Kidney capillary endothelial cell (primary cell): ENCODE data around the gene SHB.
"Not testable (repeated sequence)": the region's sequence is repeated elsewhere in the genome, so short reads cannot be mapped to it uniquely, and the experiment has no call there.

Experiments
- DNase-seq: peaks from one replicate; pipeline ENCODE4 v3.0.0-alpha.2; 2018; ENCODE audit warnings: low spot score

Gene SHB

DNA sequence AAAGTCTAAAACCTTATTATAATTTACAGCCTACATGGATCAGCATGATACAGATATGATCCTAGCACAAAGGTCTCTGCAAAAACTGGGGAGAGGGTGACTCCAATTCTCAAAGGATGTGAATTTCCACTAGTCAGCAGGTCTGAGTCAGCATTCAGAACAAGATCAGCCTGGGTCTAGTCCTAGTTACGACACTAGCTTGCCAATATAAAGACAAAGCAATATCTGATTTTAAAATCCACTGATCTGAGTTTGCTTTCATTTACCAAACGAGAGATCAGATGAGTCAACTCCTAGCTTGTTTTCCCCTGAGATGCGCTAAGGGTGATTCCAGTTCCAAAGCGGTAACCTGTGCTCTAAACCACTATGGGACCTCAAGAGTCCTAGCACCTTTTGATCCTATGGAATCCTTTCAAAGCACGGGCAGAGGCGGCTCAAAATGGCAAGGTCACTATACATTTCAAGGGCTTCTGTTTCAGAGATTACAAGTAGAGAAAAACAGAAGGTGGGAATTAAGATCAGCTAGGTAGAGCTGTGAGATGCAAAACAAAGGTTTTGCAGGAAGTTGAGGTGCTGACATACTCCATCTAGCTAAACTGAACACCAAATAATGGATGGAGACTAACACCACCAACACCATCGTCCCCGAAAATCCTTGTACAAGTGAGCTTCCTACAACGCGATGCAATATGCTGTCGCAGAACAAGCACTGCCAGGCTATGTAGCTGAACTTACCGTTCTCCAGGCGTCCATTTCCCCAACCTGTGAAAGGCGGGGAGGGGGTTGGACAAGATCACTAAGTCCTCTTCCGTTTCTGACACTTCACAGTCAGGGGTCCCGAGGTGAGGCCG lies 166.0 kb downstream of the SHB start:
- peak; percentile 41 for DNase-seq

DNA sequence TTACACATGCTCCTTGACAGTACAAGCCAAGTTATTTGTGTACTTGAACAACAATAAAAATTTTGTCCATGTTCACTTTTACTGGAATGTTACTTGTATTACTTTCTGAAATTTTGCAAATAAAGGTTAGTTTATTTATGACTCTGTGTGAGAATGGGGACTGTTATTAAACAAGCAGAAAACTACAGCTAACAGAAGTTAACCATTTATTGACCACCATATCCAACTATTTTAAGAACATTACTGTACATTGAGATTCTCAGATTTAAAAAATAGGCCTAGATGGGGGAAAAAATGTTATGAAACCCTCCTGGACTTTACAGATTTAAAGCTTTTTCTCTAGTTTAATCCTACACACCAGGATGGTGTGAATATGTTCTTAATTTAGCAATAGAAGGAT lies 166.9 kb downstream of the SHB start:
- no peak for DNase-seq

DNA sequence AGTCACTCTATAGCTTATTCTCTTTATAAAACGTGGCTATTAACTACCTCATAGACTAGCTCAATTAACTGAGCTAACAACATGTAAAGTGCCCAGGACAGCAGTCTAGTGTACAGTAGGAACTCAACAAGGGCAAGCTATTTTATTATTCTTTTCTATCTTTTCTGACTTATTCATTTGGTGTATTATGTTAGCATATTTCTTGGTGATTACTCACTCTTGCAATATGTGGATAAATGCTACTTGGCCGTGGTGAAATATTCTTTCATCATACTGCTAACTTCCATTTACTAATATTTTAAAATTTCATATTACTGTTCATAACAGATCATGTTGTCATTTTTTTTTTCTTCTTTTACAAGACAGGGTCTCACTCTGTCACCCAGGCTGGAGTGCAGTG lies 170.0 kb downstream of the SHB start:
- no peak for DNase-seq

DNA sequence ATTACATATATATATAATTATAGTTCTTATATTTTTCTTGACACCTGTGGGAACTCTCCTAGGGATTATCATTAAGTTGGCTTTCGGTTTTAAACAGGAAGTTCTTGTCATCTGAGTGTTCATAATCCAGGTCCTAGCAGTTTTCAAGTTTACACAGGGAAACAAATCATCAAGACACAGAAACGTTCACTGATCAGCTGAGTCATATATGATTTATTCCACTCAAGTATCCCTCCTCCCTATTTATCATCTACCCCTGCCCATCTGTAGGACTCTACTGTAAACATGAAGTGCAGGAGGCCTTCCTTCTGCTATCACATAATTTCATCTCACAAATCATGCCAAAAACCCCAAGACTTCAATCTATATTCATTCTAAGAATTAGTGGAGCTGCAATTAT lies 171.4 kb downstream of the SHB start:
- no peak for DNase-seq

DNA sequence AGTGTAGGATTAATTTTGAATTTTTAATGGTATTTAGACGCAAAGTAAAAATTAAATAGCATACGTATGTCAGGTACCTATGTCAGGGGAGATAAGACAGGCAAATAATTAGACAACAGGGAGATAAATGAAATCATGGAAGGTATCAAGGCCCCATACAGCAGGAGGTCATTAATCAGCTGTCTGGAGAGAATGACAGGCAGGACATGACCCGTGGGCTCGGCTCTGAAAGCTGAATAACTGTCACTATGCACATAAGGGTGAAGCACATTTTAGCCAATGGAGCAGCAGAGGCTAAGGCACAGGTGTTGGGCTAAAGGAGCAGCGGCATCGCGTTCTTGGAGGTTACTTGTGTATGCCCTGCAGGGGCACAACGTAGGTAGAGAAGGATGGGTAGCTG lies 177.0 kb downstream of the SHB start:
- no peak for DNase-seq

DNA sequence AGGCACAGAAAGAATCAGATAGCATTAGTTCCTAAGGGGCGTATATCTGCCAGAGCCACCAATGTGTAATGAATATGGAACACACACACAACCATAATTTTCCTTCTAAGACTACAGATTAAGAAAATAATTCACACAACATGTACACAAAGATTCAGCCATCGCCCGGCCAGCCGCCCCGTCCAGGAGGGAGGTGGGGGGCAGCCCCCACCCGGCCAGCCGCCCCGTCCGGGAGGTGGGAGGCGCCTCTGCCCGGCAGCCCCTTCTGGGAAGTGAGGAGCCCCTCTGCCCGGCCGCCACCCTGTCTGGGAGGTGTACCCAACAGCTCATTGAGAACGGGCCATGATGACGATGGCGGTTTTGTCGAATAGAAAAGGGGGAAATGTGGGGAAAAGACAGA lies 178.0 kb downstream of the SHB start:
- not testable (repeated sequence) for DNase-seq

DNA sequence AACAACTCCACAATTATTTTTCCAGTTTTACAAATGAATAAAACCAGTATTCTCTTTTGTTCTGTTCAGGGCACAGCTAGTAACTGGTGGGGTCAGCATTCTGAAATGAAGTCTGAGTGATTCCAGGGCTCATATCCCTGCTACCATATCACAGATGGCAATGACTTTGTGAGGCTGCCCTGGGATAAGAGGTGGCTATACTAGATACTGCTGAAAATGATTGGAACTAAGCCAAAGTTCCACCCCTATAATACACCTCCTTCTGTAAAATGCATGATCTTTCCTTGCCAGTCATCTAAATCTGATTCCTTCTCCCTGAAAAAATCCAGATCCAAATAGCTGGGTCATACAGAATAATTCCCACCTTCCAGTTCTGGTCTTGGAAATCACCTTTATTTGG lies 179.5 kb downstream of the SHB start:
- DNase-seq, result no peak

DNA sequence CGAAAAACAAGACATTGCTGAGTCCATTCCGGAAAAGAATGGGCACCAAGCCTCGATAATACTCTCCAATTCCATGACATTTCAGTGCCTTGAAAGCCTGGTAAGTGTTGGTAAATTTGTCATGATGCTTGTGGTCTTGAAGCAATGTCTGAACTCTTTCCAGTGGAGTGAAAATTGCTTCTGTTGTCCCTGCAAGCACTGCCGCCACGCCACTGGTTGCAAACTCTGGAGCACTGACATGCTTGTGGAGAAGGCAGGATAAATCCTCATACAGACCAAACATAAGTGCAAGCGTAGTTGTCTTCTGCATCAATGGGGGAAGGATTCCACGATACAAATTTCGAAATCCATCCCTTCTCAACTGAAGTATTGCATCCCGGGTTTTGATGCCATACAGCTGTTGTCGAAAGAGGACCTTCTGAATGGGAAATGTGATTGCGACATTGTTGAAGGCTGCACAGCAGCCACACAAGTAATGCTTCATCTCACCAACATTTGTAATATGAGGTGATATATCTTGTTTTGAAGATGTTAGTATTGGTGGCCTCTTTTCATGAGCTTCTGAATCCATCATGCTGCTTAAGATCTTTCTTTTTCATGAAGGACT lies 180.9 kb downstream of the SHB start:
- not testable (repeated sequence) for DNase-seq

DNA sequence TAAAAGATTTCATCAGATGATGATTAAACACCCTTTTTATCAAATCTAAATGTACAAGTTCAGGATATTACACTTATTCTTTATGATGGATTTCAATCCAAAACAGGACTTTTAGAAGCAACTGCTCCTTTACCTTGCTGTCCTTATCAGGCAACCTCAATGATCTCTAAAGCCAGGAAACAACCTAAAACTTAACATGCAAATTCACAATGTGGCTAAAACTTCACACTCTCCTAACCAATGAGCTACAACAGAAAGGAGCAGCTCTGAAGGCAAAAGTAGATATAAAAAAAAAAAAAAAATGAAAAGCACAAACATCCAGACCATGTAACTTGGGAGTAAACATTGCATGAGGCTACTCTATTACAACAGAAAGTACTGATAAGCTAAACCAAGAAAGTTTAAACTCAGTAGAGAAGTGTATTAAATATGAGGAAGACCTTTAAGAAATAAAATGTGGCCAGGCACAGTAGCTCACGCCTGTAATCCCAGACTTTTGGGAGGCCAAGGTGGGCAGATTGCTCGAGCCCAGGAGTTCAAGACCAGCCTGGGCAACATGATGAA lies 188.0 kb downstream of the SHB start:
- DNase-seq, result no peak

DNA sequence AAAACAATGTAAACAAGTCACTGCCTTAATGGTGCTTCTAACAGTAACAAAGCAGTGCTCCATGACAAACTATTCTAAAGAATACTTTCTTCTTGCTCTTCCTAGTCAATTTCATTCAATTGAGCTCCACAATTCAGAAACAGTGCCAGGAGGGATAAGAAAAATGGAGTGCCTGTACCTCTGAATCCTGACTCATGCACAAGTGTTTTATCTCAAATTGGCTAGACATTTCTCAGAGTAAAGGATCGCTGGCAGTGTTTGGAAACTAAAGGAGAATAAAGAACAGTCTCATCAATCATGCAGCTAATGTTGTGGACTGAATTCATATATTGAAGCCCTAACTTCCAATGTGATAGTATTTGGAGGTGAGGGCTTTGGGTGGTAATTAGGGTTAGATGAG lies 192.7 kb downstream of the SHB start:
- no peak for DNase-seq

DNA sequence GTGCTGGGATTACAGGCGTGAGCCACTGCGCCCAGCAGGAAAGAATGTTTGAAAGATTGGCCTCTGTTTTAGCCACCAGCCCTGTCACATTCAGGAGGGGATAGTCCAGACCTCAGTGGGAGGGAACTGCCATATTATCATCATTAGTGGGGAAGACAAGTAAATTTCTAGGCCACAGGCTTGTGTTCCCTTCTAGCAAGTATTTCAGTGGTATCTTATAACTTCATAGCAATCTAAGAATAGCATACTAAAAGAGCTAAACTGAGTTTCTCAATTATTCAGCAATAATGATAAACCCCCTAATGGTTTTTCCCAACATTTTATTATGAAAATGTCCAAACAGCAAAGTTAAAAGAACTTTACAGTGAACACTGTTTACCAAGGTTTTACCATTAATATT lies 195.1 kb downstream of the SHB start:
- DNase-seq, result no peak

DNA sequence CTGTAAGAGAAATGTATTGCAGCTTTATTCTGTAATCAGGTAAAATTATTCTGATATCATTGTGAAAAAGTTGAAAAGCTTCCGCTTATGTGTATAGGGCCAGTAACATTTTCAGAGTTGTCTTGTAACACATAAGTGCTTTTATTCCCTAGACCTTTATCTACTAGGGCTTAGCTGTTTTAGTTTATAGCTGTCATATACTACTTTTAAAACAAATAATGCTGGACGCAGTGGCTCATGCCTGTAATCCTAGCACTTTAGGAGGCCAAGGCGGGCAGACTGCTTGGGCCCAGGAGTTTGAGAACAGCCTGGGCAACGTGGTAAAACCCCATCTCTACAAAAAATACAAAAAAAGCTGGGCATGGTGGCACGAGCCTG lies 198.2 kb downstream of the SHB start:
- DNase-seq, result no peak

DNA sequence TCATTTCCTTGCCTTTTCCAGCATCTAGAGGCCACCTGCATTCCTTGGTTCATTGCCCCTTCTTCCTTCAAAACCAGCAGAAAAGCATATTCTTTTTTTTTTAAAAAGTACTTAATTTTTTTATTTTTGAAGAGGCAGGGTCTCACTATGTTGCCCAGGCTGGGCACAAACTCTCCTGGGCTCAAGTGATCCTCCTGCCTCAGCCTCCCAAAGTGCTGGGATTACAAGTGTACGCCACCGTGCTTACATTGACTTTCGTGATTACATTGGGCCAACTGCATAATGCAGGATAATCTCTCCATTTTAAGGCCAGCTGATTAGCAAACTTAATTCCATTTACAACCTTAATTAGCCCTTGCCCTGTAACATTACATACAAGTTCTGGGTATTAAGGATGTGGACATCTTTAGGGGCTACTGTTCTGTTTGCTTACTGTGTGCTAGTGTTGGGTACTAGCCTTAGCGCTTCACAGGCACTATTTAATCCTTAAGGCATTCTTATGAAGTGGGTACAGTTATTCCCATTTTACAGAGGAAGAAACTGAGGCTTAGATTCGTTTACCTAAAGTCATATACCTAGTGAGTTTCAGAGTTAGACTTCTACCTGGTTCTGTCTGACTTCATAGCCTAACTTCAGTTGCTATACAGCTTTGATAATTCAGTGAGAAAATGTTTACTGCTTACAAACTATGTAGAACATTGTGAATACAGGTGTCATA lies 198.8 kb downstream of the SHB start:
- no peak for DNase-seq
